GM23338 (cell line): Measurements from ENCODE around the gene C5orf24.

Experiments
- CREB1 ChIP-seq: fragments of 250-450 bp; sonication (Bioruptor Pico); IDR thresholded peaks from 2 replicates; pipeline ENCODE4 v1.5.0; 2020; ENCODE audit warnings: low read depth, mild to moderate bottlenecking, moderate library complexity
- CTCF ChIP-seq, 2 experiments: fragments of 200-600 bp in 1 of 2; sonication (generic) in 1 of 2; conservative IDR thresholded peaks; 2 replicates each; pipeline versions ENCODE4 v1.5.1 to v1.6.1; 2016 to 2017; ENCODE audit warnings: antibody characterized with exemption in 2 of 2, low read depth in 2 of 2, mild to moderate bottlenecking in 2 of 2, moderate library complexity in 1 of 2
- EZH2 ChIP-seq: fragments of 200-600 bp; sonication (generic); IDR thresholded peaks from one replicate; pipeline ENCODE4 v1.8.0; 2017; ENCODE audit warnings: antibody characterized with exemption, mild to moderate bottlenecking, low read depth; ENCODE audit not compliant: unreplicated experiment
- EZH2phosphoT487 ChIP-seq: fragments of 200-600 bp; sonication (generic); IDR thresholded peaks from one replicate; pipeline ENCODE4 v1.8.1; 2018; ENCODE audit warnings: antibody characterized with exemption; ENCODE audit not compliant: unreplicated experiment
- POLR2AphosphoS5 ChIP-seq: IDR thresholded peaks from 2 replicates; pipeline ENCODE4 v1.6.1; 2016; ENCODE audit warnings: antibody characterized with exemption, low read depth
- REST ChIP-seq: IDR thresholded peaks from one replicate; pipeline ENCODE4 v1.6.1; 2018; ENCODE audit warnings: antibody characterized with exemption; ENCODE audit not compliant: unreplicated experiment
- STAT1 ChIP-seq: IDR thresholded peaks from one replicate; pipeline ENCODE4 v1.6.1; 2016; ENCODE audit warnings: antibody characterized with exemption; ENCODE audit not compliant: unreplicated experiment
- ZNF114 ChIP-seq: fragments of 250-450 bp; sonication (Bioruptor Pico); IDR thresholded peaks from 2 replicates; pipeline ENCODE4 v1.5.0; 2020; ENCODE audit warnings: mild to moderate bottlenecking, moderate library complexity
- ZNF462 ChIP-seq: fragments of 250-450 bp; sonication (Bioruptor Pico); IDR thresholded peaks from 2 replicates; pipeline ENCODE4 v1.5.0; 2020; ENCODE audit warnings: mild to moderate bottlenecking, moderate library complexity

- TF ChIP-seq CTCF (conservative IDR thresholded peaks at IDR 0.05; ENCODE audit: low read depth in 2 of 2): no peak
- no peak for TF ChIP-seq EZH2
- TF ChIP-seq POLR2AphosphoS5: no peak
- TF ChIP-seq EZH2phosphoT487: no peak
- TF ChIP-seq CREB1: no peak
- no peak for TF ChIP-seq ZNF114
- TF ChIP-seq ZNF462 (CRISPR knock-in tag): no peak
- TF ChIP-seq REST: no peak
- no peak for TF ChIP-seq STAT1
These were observed 46.5 kb downstream of the C5orf24 start for GRCh38 chr5:134892282-134892681.
